HepG2 (cell line): ENCODE results near the gene PPP4R4. TPM values are rescaled to one million over a fixed set of nuclear protein-coding genes. Genes with fewer than 3 reads are reported as not detected.
A peak's percentile ranks its signal among the peaks of the same experiment; 100 is the strongest.

Experiments used
- AGO2 ChIP-seq: fragments of 200-400 bp; formaldehyde crosslinking; optimal IDR thresholded peaks from 2 replicates; pipeline ENCODE3; 2017; ENCODE audit warnings: mild to moderate bottlenecking, low read depth, low read length, moderate library complexity
- DNMT3B ChIP-seq: conservative IDR thresholded peaks from 2 replicates; pipeline ENCODE4 v1.6.1; 2016; ENCODE audit warnings: missing biosample characterization, control low read depth
- FOXA3 ChIP-seq: IDR thresholded peaks from 2 replicates; pipeline ENCODE4 v1.6.1; 2016; ENCODE audit warnings: missing genetic modification reagents, missing compliant biosample characterization
- HNRNPK ChIP-seq: fragments of 200-400 bp; formaldehyde crosslinking; IDR thresholded peaks from 2 replicates; pipeline ENCODE4 v1.6.1; 2018; ENCODE audit warnings: low read length, low read depth, moderate library complexity, mild to moderate bottlenecking; ENCODE audit not compliant: poor library complexity, severe bottlenecking
- KLF11 ChIP-seq: IDR thresholded peaks from 2 replicates; pipeline ENCODE4 v1.6.1; 2016; ENCODE audit warnings: missing compliant biosample characterization
- MTA1 ChIP-seq: sonication (generic); formaldehyde crosslinking; IDR thresholded peaks from 2 replicates; pipeline ENCODE4 v1.4.0; 2020; ENCODE audit warnings: missing genetic modification reagents, mild to moderate bottlenecking, borderline replicate concordance
- SMC3 ChIP-seq: IDR thresholded peaks from 2 replicates; pipeline ENCODE4 v1.6.1; 2011; ENCODE audit warnings: low read length, improper control_type of control experiment
- SNRNP70 ChIP-seq: fragments of 200-400 bp; formaldehyde crosslinking; IDR thresholded peaks from 2 replicates; pipeline ENCODE4 v1.6.1; 2017; ENCODE audit warnings: mild to moderate bottlenecking, low read depth, low read length, moderate library complexity
- TOE1 ChIP-seq: sonication (generic); formaldehyde crosslinking; IDR thresholded peaks from 2 replicates; pipeline ENCODE4 v1.4.0; 2020; ENCODE audit warnings: mild to moderate bottlenecking, missing genetic modification reagents
- ZKSCAN8 ChIP-seq: IDR thresholded peaks from 2 replicates; pipeline ENCODE4 v1.6.1; 2016; ENCODE audit warnings: borderline replicate concordance, missing genetic modification reagents, missing compliant biosample characterization
- ZNF160 ChIP-seq: sonication (generic); formaldehyde crosslinking; IDR thresholded peaks from 2 replicates; pipeline ENCODE4 v1.8.0; 2022; ENCODE audit warnings: mild to moderate bottlenecking, inconsistent platforms, missing genetic modification reagents
- ZNF33B ChIP-seq: sonication (generic); formaldehyde crosslinking; IDR thresholded peaks from 2 replicates; pipeline ENCODE4 v1.5.1; 2020; ENCODE audit warnings: mild to moderate bottlenecking, missing genetic modification reagents
- ZNF496 ChIP-seq: sonication (generic); formaldehyde crosslinking; IDR thresholded peaks from 2 replicates; pipeline ENCODE4 v1.8.1; 2023; ENCODE audit warnings: mild to moderate bottlenecking, moderate library complexity, missing genetic modification reagents; ENCODE audit not compliant: insufficient replicate concordance
- polyA plus RNA-seq, 8 experiments: library from polyadenylated mRNA; depleted of rRNA in 3 of 8; stranded (reverse) in 7 of 8; unstranded in 1 of 8; fragments of >200 nt; fragmentation: Illumina TruSeq in 4 of 8; extraction: Trizol in 4 of 8; gene quantifications; 2 replicates each; pipeline versions ENCODE4 v1.2.1 to v1.2.3, GENCODE V29; 2011 to 2016; ENCODE audit warnings: low read depth in 4 of 8, missing spikeins in 1 of 8, mixed read lengths in 1 of 8; ENCODE audit not compliant: insufficient read depth in 1 of 8
- total RNA-seq, 5 experiments: library from RNA; depleted of rRNA; stranded (reverse); fragments of >200 nt; fragmentation: Illumina TruSeq; extraction: Trizol; gene quantifications; 2 replicates each; pipeline ENCODE4 v1.2.3, GENCODE V29; 2016; ENCODE audit warnings: low read depth in 1 of 5
- TF ChIP-seq, protein P1 (sequence below), 2 experiments: sonication (generic) in 1 of 2; formaldehyde crosslinking in 1 of 2; IDR thresholded peaks; 2 replicates each; pipeline versions ENCODE4 v1.6.1 to v1.9.0; 2014 to 2022; ENCODE audit warnings: antibody characterized with exemption in 1 of 2, borderline replicate concordance in 1 of 2, inconsistent platforms in 1 of 2, low read depth in 1 of 2, missing genetic modification reagents in 1 of 2
- TF ChIP-seq, protein P2 (sequence below): sonication (generic); formaldehyde crosslinking; IDR thresholded peaks from 2 replicates; pipeline ENCODE4 v1.5.0; 2020; ENCODE audit warnings: mild to moderate bottlenecking, missing genetic modification reagents
- TF ChIP-seq, protein P3 (sequence below): sonication (generic); formaldehyde crosslinking; IDR thresholded peaks from 2 replicates; pipeline ENCODE4 v1.4.0; 2020; ENCODE audit warnings: missing genetic modification reagents
- TF ChIP-seq, protein P4 (sequence below): sonication (generic); formaldehyde crosslinking; IDR thresholded peaks from 2 replicates; pipeline ENCODE4 v1.9.0; 2021; ENCODE audit warnings: missing genetic modification reagents, borderline replicate concordance

Gene PPP4R4
- total and polyA plus RNA-seq, 2 of the 13 experiments (the other 11 are each of a cell fraction or from before 2014, with no cell fraction given) = 9.5 to 19.8 TPM

DNA sequence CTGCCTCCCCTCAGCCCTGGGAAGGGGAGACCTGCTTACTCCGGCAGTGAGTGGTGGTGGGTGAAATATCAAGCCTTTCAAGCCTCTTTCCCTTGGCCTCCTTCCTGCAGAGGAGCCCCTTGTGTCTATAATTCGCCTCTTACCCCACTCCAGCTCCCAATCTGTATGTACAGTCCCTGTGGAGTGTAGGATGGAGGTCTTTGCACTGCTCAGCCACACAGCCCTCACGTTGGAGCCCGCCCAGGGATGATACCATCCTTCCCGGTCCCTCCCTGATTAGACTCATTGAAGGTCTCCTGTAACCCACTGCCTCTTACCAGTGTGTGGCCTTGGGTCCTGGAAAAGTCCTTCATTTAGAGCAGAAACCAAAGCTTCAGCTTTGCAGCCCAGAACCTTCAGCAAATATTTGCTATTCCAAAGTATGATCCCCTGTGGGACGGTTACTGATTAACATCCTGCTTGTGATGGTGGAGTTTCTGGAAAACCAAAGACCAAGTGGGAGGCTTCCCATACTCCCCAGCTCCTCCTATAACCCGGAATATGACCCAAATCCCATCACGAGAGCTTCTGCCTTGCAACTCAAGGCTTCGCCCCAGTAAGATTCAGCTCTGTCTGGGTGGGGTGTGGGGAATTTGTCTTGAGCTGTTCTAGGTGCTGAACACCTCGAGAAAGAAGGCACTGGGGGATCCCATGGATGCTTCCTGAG is 118.9 kb downstream of the PPP4R4 start, which contains the start of gene SERPINA10 (continued):
- TF ChIP-seq, protein P1, sequence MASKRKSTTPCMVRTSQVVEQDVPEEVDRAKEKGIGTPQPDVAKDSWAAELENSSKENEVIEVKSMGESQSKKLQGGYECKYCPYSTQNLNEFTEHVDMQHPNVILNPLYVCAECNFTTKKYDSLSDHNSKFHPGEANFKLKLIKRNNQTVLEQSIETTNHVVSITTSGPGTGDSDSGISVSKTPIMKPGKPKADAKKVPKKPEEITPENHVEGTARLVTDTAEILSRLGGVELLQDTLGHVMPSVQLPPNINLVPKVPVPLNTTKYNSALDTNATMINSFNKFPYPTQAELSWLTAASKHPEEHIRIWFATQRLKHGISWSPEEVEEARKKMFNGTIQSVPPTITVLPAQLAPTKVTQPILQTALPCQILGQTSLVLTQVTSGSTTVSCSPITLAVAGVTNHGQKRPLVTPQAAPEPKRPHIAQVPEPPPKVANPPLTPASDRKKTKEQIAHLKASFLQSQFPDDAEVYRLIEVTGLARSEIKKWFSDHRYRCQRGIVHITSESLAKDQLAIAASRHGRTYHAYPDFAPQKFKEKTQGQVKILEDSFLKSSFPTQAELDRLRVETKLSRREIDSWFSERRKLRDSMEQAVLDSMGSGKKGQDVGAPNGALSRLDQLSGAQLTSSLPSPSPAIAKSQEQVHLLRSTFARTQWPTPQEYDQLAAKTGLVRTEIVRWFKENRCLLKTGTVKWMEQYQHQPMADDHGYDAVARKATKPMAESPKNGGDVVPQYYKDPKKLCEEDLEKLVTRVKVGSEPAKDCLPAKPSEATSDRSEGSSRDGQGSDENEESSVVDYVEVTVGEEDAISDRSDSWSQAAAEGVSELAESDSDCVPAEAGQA (IDR thresholded peaks at IDR 0.05; ENCODE audit: low read depth) = no peak
- TF ChIP-seq, protein P1 (CRISPR knock-in tag; IDR thresholded peaks at IDR 0.05; ENCODE audit: borderline replicate concordance) = no peak; the same call in 1 of the 2 replicates
- no peak for TF ChIP-seq HNRNPK
- no peak for TF ChIP-seq TOE1
- no peak for TF ChIP-seq ZNF160 (CRISPR knock-in tag)
- TF ChIP-seq, protein P2, sequence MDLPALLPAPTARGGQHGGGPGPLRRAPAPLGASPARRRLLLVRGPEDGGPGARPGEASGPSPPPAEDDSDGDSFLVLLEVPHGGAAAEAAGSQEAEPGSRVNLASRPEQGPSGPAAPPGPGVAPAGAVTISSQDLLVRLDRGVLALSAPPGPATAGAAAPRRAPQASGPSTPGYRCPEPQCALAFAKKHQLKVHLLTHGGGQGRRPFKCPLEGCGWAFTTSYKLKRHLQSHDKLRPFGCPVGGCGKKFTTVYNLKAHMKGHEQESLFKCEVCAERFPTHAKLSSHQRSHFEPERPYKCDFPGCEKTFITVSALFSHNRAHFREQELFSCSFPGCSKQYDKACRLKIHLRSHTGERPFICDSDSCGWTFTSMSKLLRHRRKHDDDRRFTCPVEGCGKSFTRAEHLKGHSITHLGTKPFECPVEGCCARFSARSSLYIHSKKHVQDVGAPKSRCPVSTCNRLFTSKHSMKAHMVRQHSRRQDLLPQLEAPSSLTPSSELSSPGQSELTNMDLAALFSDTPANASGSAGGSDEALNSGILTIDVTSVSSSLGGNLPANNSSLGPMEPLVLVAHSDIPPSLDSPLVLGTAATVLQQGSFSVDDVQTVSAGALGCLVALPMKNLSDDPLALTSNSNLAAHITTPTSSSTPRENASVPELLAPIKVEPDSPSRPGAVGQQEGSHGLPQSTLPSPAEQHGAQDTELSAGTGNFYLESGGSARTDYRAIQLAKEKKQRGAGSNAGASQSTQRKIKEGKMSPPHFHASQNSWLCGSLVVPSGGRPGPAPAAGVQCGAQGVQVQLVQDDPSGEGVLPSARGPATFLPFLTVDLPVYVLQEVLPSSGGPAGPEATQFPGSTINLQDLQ (CRISPR knock-in tag) = no peak
- TF ChIP-seq, protein P3, sequence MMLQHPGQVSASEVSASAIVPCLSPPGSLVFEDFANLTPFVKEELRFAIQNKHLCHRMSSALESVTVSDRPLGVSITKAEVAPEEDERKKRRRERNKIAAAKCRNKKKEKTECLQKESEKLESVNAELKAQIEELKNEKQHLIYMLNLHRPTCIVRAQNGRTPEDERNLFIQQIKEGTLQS = no peak
- no peak for TF ChIP-seq AGO2
- TF ChIP-seq ZNF33B (CRISPR knock-in tag) = no peak
- TF ChIP-seq SMC3 = peak; percentile 34; the same call in 1 of the 2 replicates
- TF ChIP-seq, protein P4, sequence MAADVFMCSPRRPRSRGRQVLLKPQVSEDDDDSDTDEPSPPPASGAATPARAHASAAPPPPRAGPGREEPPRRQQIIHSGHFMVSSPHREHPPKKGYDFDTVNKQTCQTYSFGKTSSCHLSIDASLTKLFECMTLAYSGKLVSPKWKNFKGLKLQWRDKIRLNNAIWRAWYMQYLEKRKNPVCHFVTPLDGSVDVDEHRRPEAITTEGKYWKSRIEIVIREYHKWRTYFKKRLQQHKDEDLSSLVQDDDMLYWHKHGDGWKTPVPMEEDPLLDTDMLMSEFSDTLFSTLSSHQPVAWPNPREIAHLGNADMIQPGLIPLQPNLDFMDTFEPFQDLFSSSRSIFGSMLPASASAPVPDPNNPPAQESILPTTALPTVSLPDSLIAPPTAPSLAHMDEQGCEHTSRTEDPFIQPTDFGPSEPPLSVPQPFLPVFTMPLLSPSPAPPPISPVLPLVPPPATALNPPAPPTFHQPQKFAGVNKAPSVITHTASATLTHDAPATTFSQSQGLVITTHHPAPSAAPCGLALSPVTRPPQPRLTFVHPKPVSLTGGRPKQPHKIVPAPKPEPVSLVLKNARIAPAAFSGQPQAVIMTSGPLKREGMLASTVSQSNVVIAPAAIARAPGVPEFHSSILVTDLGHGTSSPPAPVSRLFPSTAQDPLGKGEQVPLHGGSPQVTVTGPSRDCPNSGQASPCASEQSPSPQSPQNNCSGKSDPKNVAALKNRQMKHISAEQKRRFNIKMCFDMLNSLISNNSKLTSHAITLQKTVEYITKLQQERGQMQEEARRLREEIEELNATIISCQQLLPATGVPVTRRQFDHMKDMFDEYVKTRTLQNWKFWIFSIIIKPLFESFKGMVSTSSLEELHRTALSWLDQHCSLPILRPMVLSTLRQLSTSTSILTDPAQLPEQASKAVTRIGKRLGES (CRISPR knock-in tag) = no peak
- 0 out of 2 replicates have a peak, but pooled peaks have one; percentile 55 for TF ChIP-seq DNMT3B (CRISPR knock-in tag)
- TF ChIP-seq FOXA3 (CRISPR knock-in tag) = peak; percentile 87
- peak; percentile 49 for TF ChIP-seq ZKSCAN8 (CRISPR knock-in tag)
- 0 out of 2 replicates have a peak, but pooled peaks have one; percentile 48 for TF ChIP-seq MTA1 (CRISPR knock-in tag)
- peak; percentile 59; the same call in 1 of the 2 replicates for TF ChIP-seq KLF11 (CRISPR knock-in tag)
- no peak for TF ChIP-seq ZNF496 (CRISPR knock-in tag)
- TF ChIP-seq SNRNP70 = no peak
